COLO668 (cell line): ENCODE results near the gene ZKSCAN5.
"Not testable (repeated sequence)": the region's sequence is repeated elsewhere in the genome, so short reads cannot be mapped to it uniquely, and the experiment has no call there.

ENCODE experiments used
- DNase-seq: peaks from one replicate; lab custom pipeline; 2025; ENCODE audit not compliant: unreplicated experiment; lab: John Stamatoyannopoulos, UW

ZKSCAN5 gene

DNA sequence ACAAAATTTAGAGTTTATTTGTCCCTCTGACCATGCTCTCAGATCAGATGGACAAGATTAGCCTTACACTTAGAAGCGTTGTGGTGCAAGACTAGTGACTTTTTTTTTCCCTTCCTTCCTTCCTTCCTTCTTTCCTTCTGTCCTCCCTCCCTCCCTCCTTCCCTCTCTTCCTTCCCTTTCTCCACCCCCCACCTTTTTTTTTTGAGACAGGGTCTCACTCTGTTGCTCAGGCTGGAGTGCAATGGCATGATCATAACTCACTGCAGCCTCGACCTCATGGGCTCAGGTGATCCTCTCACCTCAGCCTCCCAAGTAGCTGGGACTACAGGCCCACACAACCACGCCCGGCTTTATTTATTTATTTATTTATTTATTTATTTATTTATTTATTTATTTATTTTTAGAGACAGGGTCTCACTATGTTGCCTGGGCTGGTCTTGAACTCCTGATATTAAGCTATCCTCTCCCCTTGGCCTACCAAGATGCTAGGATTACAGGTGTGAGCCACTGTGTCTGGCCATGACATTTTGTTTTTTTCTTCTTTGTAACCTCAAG, 76.4 kb downstream of the ZKSCAN5 start:
- not testable (repeated sequence) for DNase-seq
